Liver (tissue), 9 donors: ENCODE data around the gene ITGB3. TPM values are rescaled to one million over a fixed set of nuclear protein-coding genes. Genes with fewer than 3 reads are reported as not detected.
A peak's percentile ranks its signal among the peaks of the same experiment; 100 is the strongest.

Experiments used
- DNase-seq: peaks from one replicate; pipeline ENCODE4 v3.0.0-alpha.2; 2017; ENCODE audit warnings: low spot score
- H3K27ac ChIP-seq, 2 donors: one replicate each; pipeline ENCODE4 v1.7.0; 2013; ENCODE audit warnings: inconsistent platforms in 2 of 2, low read length in 2 of 2, control low read depth in 1 of 2, low read depth in 1 of 2, mild to moderate bottlenecking in 1 of 2
- H3K27me3 ChIP-seq, 4 donors: one replicate each; pipeline versions ENCODE4 v1.6.1 to v1.7.0; 2013; ENCODE audit warnings: low read length in 3 of 4, inconsistent platforms in 1 of 4, mild to moderate bottlenecking in 1 of 4, moderate library complexity in 1 of 4; ENCODE audit not compliant: control insufficient read depth in 4 of 4, insufficient read depth in 4 of 4
- H3K36me3 ChIP-seq, 4 donors: one replicate each; pipeline versions ENCODE4 v1.6.1 to v1.7.0; 2013; ENCODE audit warnings: low read length in 3 of 4, mild to moderate bottlenecking in 3 of 4, low read depth in 1 of 4, moderate library complexity in 1 of 4; ENCODE audit not compliant: control insufficient read depth in 4 of 4, insufficient read depth in 3 of 4
- H3K4me1 ChIP-seq, 4 donors: one replicate each; pipeline versions ENCODE4 v1.6.1 to v1.7.0; 2013; ENCODE audit warnings: low read length in 3 of 4, mild to moderate bottlenecking in 3 of 4, moderate library complexity in 1 of 4; ENCODE audit not compliant: control insufficient read depth in 4 of 4, insufficient read depth in 4 of 4
- H3K4me3 ChIP-seq, 3 donors: one replicate each; pipeline versions ENCODE4 v1.6.1 to v1.7.0; 2013; ENCODE audit warnings: low read length in 3 of 3, control low read depth in 1 of 3, low read depth in 1 of 3, mild to moderate bottlenecking in 1 of 3
- H3K9ac ChIP-seq, 2 donors: one replicate each; pipeline ENCODE4 v1.7.0; 2013; ENCODE audit warnings: low read length in 2 of 2, mild to moderate bottlenecking in 2 of 2, moderate library complexity in 2 of 2, control low read depth in 1 of 2, low read depth in 1 of 2
- H3K9me3 ChIP-seq, 4 donors: one replicate each; pipeline versions ENCODE4 v1.6.1 to v1.7.0; 2013; ENCODE audit warnings: low read length in 3 of 4; ENCODE audit not compliant: control insufficient read depth in 4 of 4
- EGR1 ChIP-seq, 2 donors: IDR thresholded peaks; 2 replicates each; pipeline ENCODE4 v1.6.1; 2016 to 2018; ENCODE audit warnings: antibody characterized with exemption in 2 of 2, low read depth in 2 of 2
- FOXA1 ChIP-seq: IDR thresholded peaks from 2 replicates; pipeline ENCODE4 v1.6.1; 2016; ENCODE audit warnings: antibody characterized with exemption
- FOXA2 ChIP-seq: IDR thresholded peaks from 2 replicates; pipeline ENCODE4 v1.6.1; 2016; ENCODE audit warnings: antibody characterized with exemption
- GABPA ChIP-seq, 2 donors: IDR thresholded peaks in 1 of 2; conservative IDR thresholded peaks in 1 of 2; 2 replicates each; pipeline ENCODE4 v1.6.1; 2016; ENCODE audit warnings: antibody characterized with exemption in 2 of 2, mild to moderate bottlenecking in 1 of 2, moderate library complexity in 1 of 2
- HNF4A ChIP-seq, 2 donors: conservative IDR thresholded peaks; 2 replicates each; pipeline ENCODE4 v1.6.1; 2016; ENCODE audit warnings: antibody characterized with exemption in 2 of 2, mild to moderate bottlenecking in 2 of 2
- JUND ChIP-seq, 2 donors: IDR thresholded peaks; 2 replicates each; pipeline ENCODE4 v1.6.1; 2016; ENCODE audit warnings: antibody characterized with exemption in 2 of 2
- NR2F2 ChIP-seq: IDR thresholded peaks from 2 replicates; pipeline ENCODE4 v1.6.1; 2016; ENCODE audit warnings: antibody characterized with exemption
- RAD21 ChIP-seq, 2 donors: IDR thresholded peaks; 2 replicates each; pipeline ENCODE4 v1.6.1; 2016; ENCODE audit warnings: antibody characterized with exemption in 2 of 2, mild to moderate bottlenecking in 2 of 2
- RXRA ChIP-seq, 2 donors: IDR thresholded peaks; 2 replicates each; pipeline ENCODE4 v1.6.1; 2017 to 2018; ENCODE audit warnings: antibody characterized with exemption in 2 of 2, mild to moderate bottlenecking in 1 of 2
- SP1 ChIP-seq: IDR thresholded peaks from 2 replicates; pipeline ENCODE4 v1.6.1; 2018; ENCODE audit warnings: antibody characterized with exemption, mild to moderate bottlenecking
- YY1 ChIP-seq: IDR thresholded peaks from 2 replicates; pipeline ENCODE4 v1.6.1; 2016; ENCODE audit warnings: antibody characterized with exemption, mild to moderate bottlenecking
- WGBS: extraction: QIAGEN DNeasy Blood & Tissue Kit; methylation state at CpG from one replicate; pipeline ENCODE4 v1.1.7; 2013; 5-methylcytosine and 5-hydroxymethylcytosine counted together
- polyA plus RNA-seq, 2 donors: library from polyadenylated mRNA; stranded (reverse) in 1 of 2; unstranded in 1 of 2; fragments of 200-250 nt in 1 of 2; fragments of >200 nt in 1 of 2; fragmentation: Nextera tagmentation in 1 of 2; extraction: Ambion mirVana in 1 of 2; gene quantifications; one replicate each; pipeline versions ENCODE4 v1.2.1 to v1.2.3, GENCODE V29; 2013 to 2015
- total RNA-seq, 2 donors: library from RNA; depleted of rRNA; stranded (reverse); fragments of >200 nt; gene quantifications; one replicate each; pipeline ENCODE4 v1.2.3, GENCODE V29; 2014
- TF ChIP-seq, protein P1 (sequence below): IDR thresholded peaks from 2 replicates; pipeline ENCODE4 v1.6.1; 2016; ENCODE audit warnings: antibody characterized with exemption
- TF ChIP-seq, protein P2 (sequence below): IDR thresholded peaks from 2 replicates; pipeline ENCODE4 v1.6.1; 2016; ENCODE audit warnings: antibody characterized with exemption
- TF ChIP-seq, protein P3 (sequence below): IDR thresholded peaks from 2 replicates; pipeline ENCODE4 v1.6.1; 2016; ENCODE audit warnings: antibody characterized with exemption
- TF ChIP-seq, protein P4 (sequence below): fragments of 150-350 bp; IDR thresholded peaks from 2 replicates; pipeline ENCODE4 v1.5.1; 2017; ENCODE audit warnings: improper control_type of control experiment, low read depth, low read length; ENCODE audit not compliant: missing input control
- donor health status: healthy.
- donor health status: healthy.
- donor health status: healthy.
- donor health status: healthy.
- donor health status: healthy.

Gene ITGB3
- total and polyA plus RNA-seq, 4 donors = 0.47 to 33.4 (median 3.8) TPM

DNA sequence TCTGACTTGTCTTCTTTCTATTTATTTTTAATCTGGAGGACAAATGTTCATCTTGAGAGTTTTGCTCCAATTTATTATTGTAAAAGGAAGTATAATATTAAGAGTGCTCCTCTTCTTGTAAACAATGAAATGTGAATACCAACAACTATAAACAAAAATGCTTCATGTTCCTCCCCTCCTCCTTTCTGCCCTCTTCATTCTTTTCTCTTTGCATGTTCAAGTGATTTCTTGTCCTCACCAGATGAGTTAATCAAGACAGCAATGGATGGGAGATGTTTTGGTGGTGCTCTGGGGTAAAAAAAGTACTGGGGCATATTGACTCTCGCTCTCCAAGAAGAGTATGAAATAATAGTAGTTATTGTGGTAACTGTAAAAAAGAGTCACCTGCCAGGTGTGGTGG is 24.3 kb downstream of the ITGB3 start (continued):
- TF ChIP-seq, protein P1, sequence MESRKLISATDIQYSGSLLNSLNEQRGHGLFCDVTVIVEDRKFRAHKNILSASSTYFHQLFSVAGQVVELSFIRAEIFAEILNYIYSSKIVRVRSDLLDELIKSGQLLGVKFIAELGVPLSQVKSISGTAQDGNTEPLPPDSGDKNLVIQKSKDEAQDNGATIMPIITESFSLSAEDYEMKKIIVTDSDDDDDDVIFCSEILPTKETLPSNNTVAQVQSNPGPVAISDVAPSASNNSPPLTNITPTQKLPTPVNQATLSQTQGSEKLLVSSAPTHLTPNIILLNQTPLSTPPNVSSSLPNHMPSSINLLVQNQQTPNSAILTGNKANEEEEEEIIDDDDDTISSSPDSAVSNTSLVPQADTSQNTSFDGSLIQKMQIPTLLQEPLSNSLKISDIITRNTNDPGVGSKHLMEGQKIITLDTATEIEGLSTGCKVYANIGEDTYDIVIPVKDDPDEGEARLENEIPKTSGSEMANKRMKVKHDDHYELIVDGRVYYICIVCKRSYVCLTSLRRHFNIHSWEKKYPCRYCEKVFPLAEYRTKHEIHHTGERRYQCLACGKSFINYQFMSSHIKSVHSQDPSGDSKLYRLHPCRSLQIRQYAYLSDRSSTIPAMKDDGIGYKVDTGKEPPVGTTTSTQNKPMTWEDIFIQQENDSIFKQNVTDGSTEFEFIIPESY = no peak
- TF ChIP-seq RXRA (IDR thresholded peaks at IDR 0.05) (no peak), NR2F2 (no peak), EGR1 (IDR thresholded peaks at IDR 0.05; ENCODE audit: low read depth in 2 of 2) (no peak), FOXA2 (no peak)

DNA sequence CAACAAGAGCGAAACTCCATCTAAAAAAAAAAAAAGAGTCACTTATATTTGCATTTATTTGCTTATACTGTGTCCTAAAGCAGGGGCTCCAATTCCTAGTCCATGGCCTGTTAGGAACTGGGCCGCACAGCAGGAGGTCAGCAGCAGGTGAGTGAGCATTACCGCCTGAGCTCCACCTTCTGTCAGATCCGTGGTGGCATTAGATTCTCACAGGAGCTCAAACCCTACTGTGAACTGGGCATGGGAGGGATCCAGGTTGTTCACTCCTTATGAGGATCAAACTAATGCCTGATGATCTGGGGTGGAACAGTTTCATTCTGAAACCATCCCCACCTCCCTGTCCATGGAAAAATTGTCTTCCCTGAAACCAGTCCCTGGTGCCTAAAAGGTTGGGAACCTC is 24.9 kb downstream of the ITGB3 start:
- TF ChIP-seq HNF4A (conservative IDR thresholded peaks at IDR 0.05) (no peak), EGR1 (IDR thresholded peaks at IDR 0.05; ENCODE audit: low read depth in 2 of 2) (no peak), SP1 (no peak), FOXA1 (no peak), FOXA2 (no peak)
- TF ChIP-seq, protein P1 = no peak
- TF ChIP-seq, protein P2, sequence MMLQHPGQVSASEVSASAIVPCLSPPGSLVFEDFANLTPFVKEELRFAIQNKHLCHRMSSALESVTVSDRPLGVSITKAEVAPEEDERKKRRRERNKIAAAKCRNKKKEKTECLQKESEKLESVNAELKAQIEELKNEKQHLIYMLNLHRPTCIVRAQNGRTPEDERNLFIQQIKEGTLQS = no peak
- TF ChIP-seq, protein P3, sequence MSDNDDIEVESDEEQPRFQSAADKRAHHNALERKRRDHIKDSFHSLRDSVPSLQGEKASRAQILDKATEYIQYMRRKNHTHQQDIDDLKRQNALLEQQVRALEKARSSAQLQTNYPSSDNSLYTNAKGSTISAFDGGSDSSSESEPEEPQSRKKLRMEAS = no peak
- TF ChIP-seq, protein P4, sequence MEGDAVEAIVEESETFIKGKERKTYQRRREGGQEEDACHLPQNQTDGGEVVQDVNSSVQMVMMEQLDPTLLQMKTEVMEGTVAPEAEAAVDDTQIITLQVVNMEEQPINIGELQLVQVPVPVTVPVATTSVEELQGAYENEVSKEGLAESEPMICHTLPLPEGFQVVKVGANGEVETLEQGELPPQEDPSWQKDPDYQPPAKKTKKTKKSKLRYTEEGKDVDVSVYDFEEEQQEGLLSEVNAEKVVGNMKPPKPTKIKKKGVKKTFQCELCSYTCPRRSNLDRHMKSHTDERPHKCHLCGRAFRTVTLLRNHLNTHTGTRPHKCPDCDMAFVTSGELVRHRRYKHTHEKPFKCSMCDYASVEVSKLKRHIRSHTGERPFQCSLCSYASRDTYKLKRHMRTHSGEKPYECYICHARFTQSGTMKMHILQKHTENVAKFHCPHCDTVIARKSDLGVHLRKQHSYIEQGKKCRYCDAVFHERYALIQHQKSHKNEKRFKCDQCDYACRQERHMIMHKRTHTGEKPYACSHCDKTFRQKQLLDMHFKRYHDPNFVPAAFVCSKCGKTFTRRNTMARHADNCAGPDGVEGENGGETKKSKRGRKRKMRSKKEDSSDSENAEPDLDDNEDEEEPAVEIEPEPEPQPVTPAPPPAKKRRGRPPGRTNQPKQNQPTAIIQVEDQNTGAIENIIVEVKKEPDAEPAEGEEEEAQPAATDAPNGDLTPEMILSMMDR = no peak
- DNase-seq = no peak
- H3K4me3 ChIP-seq = no peak overlapping the region
- H3K36me3 ChIP-seq = no peaks in the 10 kb centered on the region
- no peaks in the 10 kb centered on the region for H3K9me3 ChIP-seq
- H3K4me1 ChIP-seq = peaks cover 5 to 22% (median 13%) of the 10 kb centered on the region in 4 donors
- peak overlapping the region; percentile 40 to 55 for H3K27ac ChIP-seq
- no peaks in the 10 kb centered on the region for H3K27me3 ChIP-seq
- H3K9ac ChIP-seq = no peak overlapping the region
- WGBS = 90% methylated on average over 4 of the region's 4 CpGs

DNA sequence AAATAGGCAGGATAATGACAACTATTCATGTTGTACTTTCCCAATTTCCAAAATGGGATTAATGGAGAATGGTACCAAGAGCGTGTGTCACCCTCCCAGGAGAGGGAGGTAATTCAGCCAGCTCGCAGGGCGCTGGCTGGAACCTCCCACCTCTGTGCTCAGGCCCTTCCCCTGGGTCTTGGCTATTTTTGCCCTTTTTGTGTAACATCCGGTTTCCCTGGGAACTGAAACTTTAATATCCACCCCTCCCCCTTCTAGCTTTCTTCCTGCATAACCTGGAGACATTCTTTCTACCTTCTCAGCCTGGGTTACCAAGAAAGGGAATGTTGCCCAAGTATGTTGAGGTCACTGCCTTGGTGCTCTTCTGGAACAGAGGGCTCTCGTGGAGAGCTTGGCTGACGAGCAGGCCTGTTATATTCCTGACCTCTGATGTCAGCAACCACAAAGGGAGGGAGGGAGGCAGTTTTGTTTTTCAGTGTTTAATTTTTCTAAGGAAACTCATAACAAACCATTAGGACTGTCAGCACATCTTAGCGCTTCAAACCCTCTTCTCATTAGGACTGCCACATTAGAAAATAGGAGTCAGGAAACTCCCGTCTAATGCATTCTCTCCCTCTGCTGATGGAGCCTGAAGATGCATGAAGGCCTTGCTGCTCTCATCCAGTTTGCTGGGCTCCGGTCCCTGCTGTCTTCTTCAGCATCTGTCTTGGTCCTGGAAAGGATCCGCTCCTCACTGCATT is 25.6 kb downstream of the ITGB3 start:
- WGBS = 75% methylated on average over 10 of the region's 10 CpGs

More for the DNA sequence above, 25.6 kb downstream of the ITGB3 start:
- no peaks in the 10 kb centered on the region for H3K36me3 ChIP-seq
- DNase-seq = no peak
- H3K27me3 ChIP-seq = no peaks in the 10 kb centered on the region
- TF ChIP-seq SP1 (peak; percentile 44), RXRA (IDR thresholded peaks at IDR 0.05) (peak in 1 of 2 donors; percentile 18), YY1 (no peak), RAD21 (IDR thresholded peaks at IDR 0.05) (peak in 1 of 2 donors; percentile 5), HNF4A (conservative IDR thresholded peaks at IDR 0.05) (no peak), NR2F2 (peak; percentile 81), JUND (IDR thresholded peaks at IDR 0.05) (peak in 1 of 2 donors; percentile 14), GABPA (IDR thresholded peaks at IDR 0.05 in 1 of 2, conservative IDR thresholded peaks at IDR 0.05 in 1 of 2) (no peak)
- TF ChIP-seq, protein P1 = no peak
- TF ChIP-seq, protein P3 = no peak
- no peak overlapping the region for H3K9ac ChIP-seq
- peaks cover 5 to 22% (median 13%) of the 10 kb centered on the region in 4 donors for H3K4me1 ChIP-seq
- H3K4me3 ChIP-seq = no peak overlapping the region
- peak overlapping the region; percentile 53 to 55 for H3K27ac ChIP-seq
- H3K9me3 ChIP-seq = no peaks in the 10 kb centered on the region
